ENCODE data around the gene NEGR1.

NEGR1 gene

DNA sequence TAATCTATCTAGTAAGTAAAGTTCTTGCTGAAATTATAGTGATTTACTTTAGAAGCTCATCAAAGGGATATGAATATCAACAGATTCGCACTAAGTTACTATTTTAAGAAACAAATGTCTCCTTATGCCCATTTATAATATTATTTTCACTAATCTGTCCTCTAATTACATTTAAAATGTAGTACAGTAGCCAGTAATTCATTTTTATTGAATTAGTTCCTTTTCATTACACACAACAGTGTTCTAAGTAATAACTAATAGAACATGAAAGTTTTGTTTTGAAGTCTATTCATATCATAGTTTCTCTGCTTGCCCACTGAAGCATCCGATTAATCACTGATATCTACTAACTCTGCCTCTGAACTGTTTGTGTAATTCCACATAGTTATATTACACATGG is 225.8 kb downstream of the NEGR1 start:
- no peaks in the 10 kb centered on the region for H4K20me1 ChIP-seq (ENCODE audit: insufficient read depth)
- no peaks in the 10 kb centered on the region for H3K27me3 ChIP-seq (ENCODE audit: insufficient read depth, low read depth)
- no peak overlapping the region for H3K4me3 ChIP-seq (IDR thresholded peaks at IDR 0.05; ENCODE audit: insufficient read depth, low read depth, low read length)
- TF ChIP-seq, protein P1, sequence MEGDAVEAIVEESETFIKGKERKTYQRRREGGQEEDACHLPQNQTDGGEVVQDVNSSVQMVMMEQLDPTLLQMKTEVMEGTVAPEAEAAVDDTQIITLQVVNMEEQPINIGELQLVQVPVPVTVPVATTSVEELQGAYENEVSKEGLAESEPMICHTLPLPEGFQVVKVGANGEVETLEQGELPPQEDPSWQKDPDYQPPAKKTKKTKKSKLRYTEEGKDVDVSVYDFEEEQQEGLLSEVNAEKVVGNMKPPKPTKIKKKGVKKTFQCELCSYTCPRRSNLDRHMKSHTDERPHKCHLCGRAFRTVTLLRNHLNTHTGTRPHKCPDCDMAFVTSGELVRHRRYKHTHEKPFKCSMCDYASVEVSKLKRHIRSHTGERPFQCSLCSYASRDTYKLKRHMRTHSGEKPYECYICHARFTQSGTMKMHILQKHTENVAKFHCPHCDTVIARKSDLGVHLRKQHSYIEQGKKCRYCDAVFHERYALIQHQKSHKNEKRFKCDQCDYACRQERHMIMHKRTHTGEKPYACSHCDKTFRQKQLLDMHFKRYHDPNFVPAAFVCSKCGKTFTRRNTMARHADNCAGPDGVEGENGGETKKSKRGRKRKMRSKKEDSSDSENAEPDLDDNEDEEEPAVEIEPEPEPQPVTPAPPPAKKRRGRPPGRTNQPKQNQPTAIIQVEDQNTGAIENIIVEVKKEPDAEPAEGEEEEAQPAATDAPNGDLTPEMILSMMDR (conservative IDR thresholded peaks at IDR 0.05; ENCODE audit: low read depth, low read length) = no peak
- no peaks in the 10 kb centered on the region for H3K4me1 ChIP-seq (ENCODE audit: low read depth, poor library complexity, severe bottlenecking)
- no peak overlapping the region for H3K4me2 ChIP-seq
- no peaks in the 10 kb centered on the region for H3K79me2 ChIP-seq (ENCODE audit: insufficient read depth, low read depth)
- H3K36me3 ChIP-seq (ENCODE audit: insufficient read depth) = no peaks in the 10 kb centered on the region
- no peak overlapping the region for H3K27ac ChIP-seq
- H3K9ac ChIP-seq = no peak overlapping the region
- H2AFZ ChIP-seq (ENCODE audit: low read depth) = no peak overlapping the region

DNA sequence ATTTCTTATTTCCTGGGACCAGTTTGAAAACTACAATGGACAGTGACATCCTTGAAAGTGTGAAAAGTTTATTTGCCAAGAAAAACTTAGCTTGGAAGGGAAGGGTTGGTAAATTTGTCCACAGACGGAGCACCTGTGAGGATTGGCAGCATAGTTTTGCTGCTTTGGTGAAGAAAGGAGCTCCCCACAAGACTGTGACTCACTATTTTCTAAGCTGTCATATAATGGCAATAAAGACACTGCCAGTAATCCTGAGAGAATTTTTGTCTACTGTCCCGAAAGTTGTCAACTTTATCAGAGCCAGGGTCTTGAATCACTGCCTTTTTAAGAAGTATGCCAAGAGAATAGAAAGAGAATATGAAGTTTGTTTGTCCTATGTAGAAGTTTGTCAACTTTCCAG is 230.8 kb downstream of the NEGR1 start:
- Histone ChIP-seq H3K4me2 (no peak overlapping the region), H2AFZ (ENCODE audit: low read depth) (no peak overlapping the region), H3K9ac (no peak overlapping the region), H4K20me1 (ENCODE audit: insufficient read depth) (no peaks in the 10 kb centered on the region), H3K27ac (no peak overlapping the region), H3K4me3 (IDR thresholded peaks at IDR 0.05; ENCODE audit: insufficient read depth, low read depth, low read length) (no peak overlapping the region), H3K27me3 (ENCODE audit: insufficient read depth, low read depth) (no peaks in the 10 kb centered on the region), H3K4me1 (ENCODE audit: low read depth, poor library complexity, severe bottlenecking) (no peaks in the 10 kb centered on the region), H3K79me2 (ENCODE audit: insufficient read depth, low read depth) (no peaks in the 10 kb centered on the region), H3K36me3 (ENCODE audit: insufficient read depth) (no peaks in the 10 kb centered on the region)
- TF ChIP-seq, protein P1 (conservative IDR thresholded peaks at IDR 0.05; ENCODE audit: low read depth, low read length) = no peak

DNA sequence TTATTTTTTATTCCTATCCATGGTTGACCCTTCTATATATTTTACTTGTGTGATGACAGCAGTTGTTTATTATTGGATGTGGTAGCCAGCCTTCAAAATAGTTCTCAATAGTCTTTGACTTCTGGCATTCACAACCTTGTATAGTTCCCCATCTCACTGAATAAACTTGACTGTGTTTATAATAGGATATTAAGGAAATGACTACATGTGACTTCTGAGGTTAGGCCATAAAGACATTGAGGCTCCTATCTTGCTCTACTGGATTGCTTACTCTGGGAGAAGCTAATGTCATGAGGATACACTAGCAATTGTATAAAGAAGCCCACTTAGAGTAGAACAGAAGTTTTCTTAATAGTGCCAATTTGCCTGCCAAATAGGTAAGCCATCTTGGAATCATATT is 231.8 kb downstream of the NEGR1 start:
- Histone ChIP-seq H3K4me2 (no peak overlapping the region), H3K27ac (no peak overlapping the region), H3K36me3 (ENCODE audit: insufficient read depth) (no peaks in the 10 kb centered on the region), H3K4me3 (IDR thresholded peaks at IDR 0.05; ENCODE audit: insufficient read depth, low read depth, low read length) (no peak overlapping the region), H3K79me2 (ENCODE audit: insufficient read depth, low read depth) (no peaks in the 10 kb centered on the region), H4K20me1 (ENCODE audit: insufficient read depth) (no peaks in the 10 kb centered on the region), H3K9ac (no peak overlapping the region), H3K4me1 (ENCODE audit: low read depth, poor library complexity, severe bottlenecking) (no peaks in the 10 kb centered on the region), H3K27me3 (ENCODE audit: insufficient read depth, low read depth) (no peaks in the 10 kb centered on the region), H2AFZ (ENCODE audit: low read depth) (no peak overlapping the region)
- TF ChIP-seq, protein P1 (conservative IDR thresholded peaks at IDR 0.05; ENCODE audit: low read depth, low read length) = no peak

DNA sequence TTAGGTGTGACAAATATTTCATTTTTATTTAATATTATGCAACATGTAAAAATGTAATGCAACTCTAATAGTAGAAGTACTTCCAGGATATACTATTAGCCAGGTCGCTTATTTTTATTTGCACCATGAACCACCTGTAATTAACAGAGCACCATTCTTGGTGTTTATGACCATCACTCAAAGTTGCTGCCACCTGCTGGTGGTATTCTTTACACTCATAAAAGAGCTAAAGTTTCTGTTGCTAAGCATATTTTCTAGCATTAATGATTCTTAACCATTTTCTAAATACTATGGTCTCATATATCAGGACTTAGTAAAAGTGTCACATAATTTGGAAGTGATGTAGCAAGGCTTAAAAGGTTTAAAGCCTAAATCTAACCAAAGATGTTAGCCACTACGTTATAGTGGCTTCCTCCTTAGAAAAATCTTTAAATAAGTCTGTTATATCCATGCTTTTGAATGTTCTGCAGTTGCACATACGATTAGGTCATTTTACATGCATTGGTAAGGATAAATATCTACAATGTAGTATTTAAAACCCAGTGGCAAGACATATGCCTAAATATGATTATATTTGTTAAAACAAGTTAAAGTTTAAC is 244.5 kb downstream of the NEGR1 start:
- H4K20me1 ChIP-seq (ENCODE audit: insufficient read depth) = no peaks in the 10 kb centered on the region
- TF ChIP-seq, protein P1 (conservative IDR thresholded peaks at IDR 0.05; ENCODE audit: low read depth, low read length) = peak; percentile 68
- no peak overlapping the region for H3K4me3 ChIP-seq (IDR thresholded peaks at IDR 0.05; ENCODE audit: insufficient read depth, low read depth, low read length)
- no peaks in the 10 kb centered on the region for H3K4me1 ChIP-seq (ENCODE audit: low read depth, poor library complexity, severe bottlenecking)
- H3K79me2 ChIP-seq (ENCODE audit: insufficient read depth, low read depth) = no peaks in the 10 kb centered on the region
- H3K36me3 ChIP-seq (ENCODE audit: insufficient read depth) = no peaks in the 10 kb centered on the region
- H3K4me2 ChIP-seq = no peak overlapping the region
- no peaks in the 10 kb centered on the region for H3K27me3 ChIP-seq (ENCODE audit: insufficient read depth, low read depth)
- no peak overlapping the region for H3K9ac ChIP-seq
- H2AFZ ChIP-seq (ENCODE audit: low read depth) = no peak overlapping the region
- no peak overlapping the region for H3K27ac ChIP-seq

Measured in KMS-11 (cell line).